ENCODE data around the gene CENPH.
"Not testable (repeated sequence)": the region's sequence is repeated elsewhere in the genome, so short reads cannot be mapped to it uniquely, and the experiment has no call there.

Gene CENPH

GRCh38 chr5:69224520-69224919 lies 35.1 kb downstream of the CENPH start:
- Histone ChIP-seq H3K27ac (ENCODE audit: low read length) (no peak overlapping the region), H3K4me3 (ENCODE audit: low read length in 2 of 2) (no peak overlapping the region), H3K27me3 (ENCODE audit: control insufficient read depth in 1 of 2, insufficient read depth in 2 of 2, low read length in 2 of 2) (no peaks in the 10 kb centered on the region), H3K4me1 (ENCODE audit: control insufficient read depth, insufficient read depth, low read length) (no peaks in the 10 kb centered on the region), H3K36me3 (ENCODE audit: control insufficient read depth in 2 of 2, insufficient read depth in 2 of 2, low read length in 2 of 2) (peaks cover 4 to 6% of the 10 kb centered on the region in 2 donors), H3K9ac (ENCODE audit: low read length in 2 of 2) (no peak overlapping the region), H3K9me3 (ENCODE audit: control insufficient read depth in 2 of 2, low read length in 2 of 2) (no peaks in the 10 kb centered on the region)

GRCh38 chr5:69225860-69226259 lies 36.5 kb downstream of the CENPH start:
- H3K9me3 ChIP-seq (ENCODE audit: control insufficient read depth in 2 of 2, low read length in 2 of 2) = no peaks in the 10 kb centered on the region
- H3K9ac ChIP-seq (ENCODE audit: low read length in 2 of 2) = no peak overlapping the region
- H3K36me3 ChIP-seq (ENCODE audit: control insufficient read depth in 2 of 2, insufficient read depth in 2 of 2, low read length in 2 of 2) = peaks cover 7 to 13% of the 10 kb centered on the region in 2 donors
- no peaks in the 10 kb centered on the region for H3K27me3 ChIP-seq (ENCODE audit: control insufficient read depth in 1 of 2, insufficient read depth in 2 of 2, low read length in 2 of 2)
- no peaks in the 10 kb centered on the region for H3K4me1 ChIP-seq (ENCODE audit: control insufficient read depth, insufficient read depth, low read length)
- H3K27ac ChIP-seq (ENCODE audit: low read length) = no peak overlapping the region
- no peak overlapping the region for H3K4me3 ChIP-seq (ENCODE audit: low read length in 2 of 2)

- peaks cover 7 to 13% of the 10 kb centered on the region in 2 donors for H3K36me3 ChIP-seq (ENCODE audit: control insufficient read depth in 2 of 2, insufficient read depth in 2 of 2, low read length in 2 of 2)
- no peak overlapping the region for H3K27ac ChIP-seq (ENCODE audit: low read length)
- H3K4me1 ChIP-seq (ENCODE audit: control insufficient read depth, insufficient read depth, low read length) = peaks cover 4% of the 10 kb centered on the region
- H3K27me3 ChIP-seq (ENCODE audit: control insufficient read depth in 1 of 2, insufficient read depth in 2 of 2, low read length in 2 of 2) = no peaks in the 10 kb centered on the region
- no peaks in the 10 kb centered on the region for H3K9me3 ChIP-seq (ENCODE audit: control insufficient read depth in 2 of 2, low read length in 2 of 2)
- H3K4me3 ChIP-seq (ENCODE audit: low read length in 2 of 2) = no peak overlapping the region
- H3K9ac ChIP-seq (ENCODE audit: low read length in 2 of 2) = no peak overlapping the region
These were observed 40.8 kb downstream of the CENPH start for GRCh38 chr5:69230181-69230580.

- Histone ChIP-seq H3K27ac (ENCODE audit: low read length) (no peak overlapping the region), H3K4me1 (ENCODE audit: control insufficient read depth, insufficient read depth, low read length) (peaks cover 11% of the 10 kb centered on the region), H3K9ac (ENCODE audit: low read length in 2 of 2) (no peak overlapping the region), H3K36me3 (ENCODE audit: control insufficient read depth in 2 of 2, insufficient read depth in 2 of 2, low read length in 2 of 2) (peaks cover 7 to 13% of the 10 kb centered on the region in 2 donors), H3K27me3 (ENCODE audit: control insufficient read depth in 1 of 2, insufficient read depth in 2 of 2, low read length in 2 of 2) (no peaks in the 10 kb centered on the region), H3K9me3 (ENCODE audit: control insufficient read depth in 2 of 2, low read length in 2 of 2) (no peaks in the 10 kb centered on the region), H3K4me3 (ENCODE audit: low read length in 2 of 2) (no peak overlapping the region)
These were observed 41.9 kb downstream of the CENPH start for GRCh38 chr5:69231281-69231680.

- Histone ChIP-seq H3K36me3 (ENCODE audit: control insufficient read depth in 2 of 2, insufficient read depth in 2 of 2, low read length in 2 of 2) (peaks cover 7 to 13% of the 10 kb centered on the region in 2 donors), H3K4me3 (ENCODE audit: low read length in 2 of 2) (no peak overlapping the region), H3K27me3 (ENCODE audit: control insufficient read depth in 1 of 2, insufficient read depth in 2 of 2, low read length in 2 of 2) (no peaks in the 10 kb centered on the region), H3K9me3 (ENCODE audit: control insufficient read depth in 2 of 2, low read length in 2 of 2) (no peaks in the 10 kb centered on the region), H3K27ac (ENCODE audit: low read length) (no peak overlapping the region), H3K4me1 (ENCODE audit: control insufficient read depth, insufficient read depth, low read length) (peaks cover 12% of the 10 kb centered on the region), H3K9ac (ENCODE audit: low read length in 2 of 2) (no peak overlapping the region)
These were observed 42.5 kb downstream of the CENPH start for GRCh38 chr5:69231851-69232250.

GRCh38 chr5:69234457-69235268 lies 45.3 kb downstream of the CENPH start, which contains the start of gene CDK7:
Gene CDK7 (plus strand): TSS chr5:69234886. CDS start chr5:69234976, 90 bp downstream.
- Histone ChIP-seq H3K4me3 (ENCODE audit: low read length in 2 of 2) (peak within 1 kb of the TSS; percentile 88 to 96), H3K9me3 (ENCODE audit: control insufficient read depth in 2 of 2, low read length in 2 of 2) (no peaks in the 10 kb centered on the region)

GRCh38 chr5:69236733-69237132 lies 47.4 kb downstream of the CENPH start:
- not testable (repeated sequence) for H3K9me3 ChIP-seq (ENCODE audit: control insufficient read depth in 2 of 2, low read length in 2 of 2); H3K27me3 ChIP-seq (ENCODE audit: control insufficient read depth in 1 of 2, insufficient read depth in 2 of 2, low read length in 2 of 2); H3K4me3 ChIP-seq (ENCODE audit: low read length in 2 of 2); H3K9ac ChIP-seq (ENCODE audit: low read length in 2 of 2); H3K36me3 ChIP-seq (ENCODE audit: control insufficient read depth in 2 of 2, insufficient read depth in 2 of 2, low read length in 2 of 2); H3K27ac ChIP-seq (ENCODE audit: low read length)
- peaks cover 12% of the 10 kb centered on the region for H3K4me1 ChIP-seq (ENCODE audit: control insufficient read depth, insufficient read depth, low read length)

More at GRCh38 chr5:69234457-69235268, 45.3 kb downstream of the CENPH start, which contains the start of gene CDK7:
- peak within 1 kb of the TSS; percentile 74 for H3K27ac ChIP-seq (ENCODE audit: low read length)
- H3K4me1 ChIP-seq (ENCODE audit: control insufficient read depth, insufficient read depth, low read length) = peaks cover 12% of the 10 kb centered on the region
- no peaks in the 10 kb centered on the region for H3K27me3 ChIP-seq (ENCODE audit: control insufficient read depth in 1 of 2, insufficient read depth in 2 of 2, low read length in 2 of 2)
- peaks cover 7 to 9% of the 10 kb centered on the region in 2 donors for H3K36me3 ChIP-seq (ENCODE audit: control insufficient read depth in 2 of 2, insufficient read depth in 2 of 2, low read length in 2 of 2)
- H3K9ac ChIP-seq (ENCODE audit: low read length in 2 of 2) = peak within 1 kb of the TSS; percentile 81 to 94

- Histone ChIP-seq H3K27me3 (ENCODE audit: control insufficient read depth in 1 of 2, insufficient read depth in 2 of 2, low read length in 2 of 2) (no peaks in the 10 kb centered on the region), H3K9ac (ENCODE audit: low read length in 2 of 2) (no peak overlapping the region), H3K4me3 (ENCODE audit: low read length in 2 of 2) (no peak overlapping the region), H3K36me3 (ENCODE audit: control insufficient read depth in 2 of 2, insufficient read depth in 2 of 2, low read length in 2 of 2) (peaks cover 3% of the 10 kb centered on the region in 2 donors), H3K9me3 (ENCODE audit: control insufficient read depth in 2 of 2, low read length in 2 of 2) (no peaks in the 10 kb centered on the region), H3K4me1 (ENCODE audit: control insufficient read depth, insufficient read depth, low read length) (peaks cover 12% of the 10 kb centered on the region), H3K27ac (ENCODE audit: low read length) (no peak overlapping the region)
These were observed 48.5 kb downstream of the CENPH start for GRCh38 chr5:69237877-69238276.

- Histone ChIP-seq H3K27ac (ENCODE audit: low read length) (no peak overlapping the region), H3K9ac (ENCODE audit: low read length in 2 of 2) (no peak overlapping the region), H3K27me3 (ENCODE audit: control insufficient read depth in 1 of 2, insufficient read depth in 2 of 2, low read length in 2 of 2) (no peaks in the 10 kb centered on the region), H3K9me3 (ENCODE audit: control insufficient read depth in 2 of 2, low read length in 2 of 2) (no peaks in the 10 kb centered on the region), H3K4me1 (ENCODE audit: control insufficient read depth, insufficient read depth, low read length) (peaks cover 12% of the 10 kb centered on the region), H3K36me3 (ENCODE audit: control insufficient read depth in 2 of 2, insufficient read depth in 2 of 2, low read length in 2 of 2) (peaks cover 3% of the 10 kb centered on the region in 2 donors), H3K4me3 (ENCODE audit: low read length in 2 of 2) (no peak overlapping the region)
These were observed 49.4 kb downstream of the CENPH start for GRCh38 chr5:69238760-69239251.

GRCh38 chr5:69242215-69242927 lies 53.0 kb downstream of the CENPH start:
- Histone ChIP-seq H3K36me3 (ENCODE audit: control insufficient read depth in 2 of 2, insufficient read depth in 2 of 2, low read length in 2 of 2) (peaks cover 3% of the 10 kb centered on the region in 2 donors), H3K9me3 (ENCODE audit: control insufficient read depth in 2 of 2, low read length in 2 of 2) (no peaks in the 10 kb centered on the region), H3K27me3 (ENCODE audit: control insufficient read depth in 1 of 2, insufficient read depth in 2 of 2, low read length in 2 of 2) (no peaks in the 10 kb centered on the region), H3K27ac (ENCODE audit: low read length) (no peak overlapping the region), H3K9ac (ENCODE audit: low read length in 2 of 2) (no peak overlapping the region), H3K4me1 (ENCODE audit: control insufficient read depth, insufficient read depth, low read length) (no peaks in the 10 kb centered on the region), H3K4me3 (ENCODE audit: low read length in 2 of 2) (no peak overlapping the region)
